Neural cell (in vitro differentiated cells): ENCODE measurements around the gene AJUBA. TPM values are rescaled to one million over a fixed set of nuclear protein-coding genes. Genes with fewer than 3 reads are reported as not detected.
"Not testable (repeated sequence)": the region's sequence is repeated elsewhere in the genome, so short reads cannot be mapped to it uniquely, and the experiment has no call there.

Experiments
- H2AFZ ChIP-seq: fragments of 200-600, 300-800 bp; sonication (generic), shearing (Covaris generic); 2 replicates; pipeline ENCODE4 v1.6.0; 2014; ENCODE audit warnings: low read depth, mild to moderate bottlenecking, antibody characterized with exemption, low read length, moderate library complexity
- H3F3A ChIP-seq: fragments of 200-600 bp; shearing (Covaris generic); 2 replicates; pipeline ENCODE4 v1.6.1; 2016; ENCODE audit warnings: mild to moderate bottlenecking, moderate library complexity, mixed read lengths, antibody characterized with exemption, low read length; ENCODE audit not compliant: insufficient read depth, poor library complexity, severe bottlenecking
- H3K27ac ChIP-seq: fragments of 200-600, 300-800 bp; sonication (generic), shearing (Covaris generic); 2 replicates; pipeline ENCODE4 v1.5.1; 2014; ENCODE audit warnings: mild to moderate bottlenecking, low read length, moderate library complexity
- H3K27me3 ChIP-seq: fragments of 300-800, 200-600 bp; sonication (generic), shearing (Covaris generic); 2 replicates; pipeline ENCODE4 v1.6.0; 2014; ENCODE audit warnings: mild to moderate bottlenecking, low read depth, low read length, moderate library complexity; ENCODE audit not compliant: insufficient read depth
- H3K36me3 ChIP-seq: fragments of 300-800, 200-600 bp; sonication (generic), shearing (Covaris generic); 2 replicates; pipeline ENCODE4 v1.5.1; 2014; ENCODE audit warnings: mild to moderate bottlenecking, antibody characterized with exemption, low read length, moderate library complexity; ENCODE audit not compliant: insufficient read depth
- H3K4me2 ChIP-seq: fragments of 300-800, 200-600 bp; sonication (generic), shearing (Covaris generic); 2 replicates; pipeline ENCODE4 v1.6.0; 2014; ENCODE audit warnings: mild to moderate bottlenecking, low read length
- H3K4me3 ChIP-seq: fragments of 300-800, 200-600 bp; sonication (generic), shearing (Covaris generic); 2 replicates; pipeline ENCODE4 v1.5.1; 2014; ENCODE audit warnings: mild to moderate bottlenecking, low read length, moderate library complexity
- H3K79me2 ChIP-seq: fragments of 200-600 bp; shearing (Covaris generic); replicated peaks from 2 replicates; pipeline ENCODE4 v1.6.0; 2014; ENCODE audit warnings: mild to moderate bottlenecking, low read length, moderate library complexity; ENCODE audit not compliant: insufficient read depth
- H3K9ac ChIP-seq: fragments of 300-800, 200-600 bp; sonication (generic), shearing (Covaris generic); 2 replicates; pipeline ENCODE4 v1.6.1; 2016; ENCODE audit warnings: mild to moderate bottlenecking, low read length, mixed read lengths
- H3K9me2 ChIP-seq: fragments of 200-600 bp; shearing (Covaris generic); 2 replicates; pipeline ENCODE4 v1.6.1; 2016; ENCODE audit warnings: mild to moderate bottlenecking, low read length, mixed read lengths; ENCODE audit not compliant: insufficient read depth
- H3K9me3 ChIP-seq: fragments of 200-600, 300-800 bp; sonication (generic), shearing (Covaris generic); 2 replicates; pipeline ENCODE4 v1.6.1; 2016; ENCODE audit warnings: mild to moderate bottlenecking, mixed run types, low read length, moderate library complexity, mixed read lengths
- H4K20me1 ChIP-seq: fragments of 200-600 bp; shearing (Covaris generic); 2 replicates; pipeline ENCODE4 v1.6.1; 2016; ENCODE audit warnings: mild to moderate bottlenecking, mixed run types; ENCODE audit not compliant: insufficient read depth
- CTCF ChIP-seq: fragments of 450-650 bp; IDR thresholded peaks from 2 replicates; pipeline ENCODE4 v1.5.1; 2014; ENCODE audit warnings: antibody characterized with exemption, mild to moderate bottlenecking, moderate library complexity; ENCODE audit not compliant: poor library complexity, severe bottlenecking
- EP300 ChIP-seq: fragments of 450-650 bp; conservative IDR thresholded peaks from 2 replicates; pipeline ENCODE4 v1.6.1; 2014; ENCODE audit warnings: antibody characterized with exemption, mild to moderate bottlenecking, moderate library complexity; ENCODE audit not compliant: poor library complexity, severe bottlenecking
- EZH2 ChIP-seq: fragments of 200-600, 300-800 bp; shearing (Covaris generic), sonication (generic); IDR thresholded peaks from 2 replicates; pipeline ENCODE4 v1.6.1; 2014; ENCODE audit warnings: antibody characterized with exemption, low read length, borderline replicate concordance, mild to moderate bottlenecking; ENCODE audit not compliant: insufficient read depth, poor library complexity, severe bottlenecking
- MXI1 ChIP-seq: fragments of 450-650 bp; conservative IDR thresholded peaks from 2 replicates; pipeline ENCODE4 v1.6.1; 2014; ENCODE audit warnings: antibody characterized with exemption, mild to moderate bottlenecking; ENCODE audit not compliant: poor library complexity, severe bottlenecking
- POLR2AphosphoS5 ChIP-seq: IDR thresholded peaks from 2 replicates; pipeline ENCODE4 v1.6.1; 2012
- RAD21 ChIP-seq: fragments of 450-650 bp; conservative IDR thresholded peaks from 2 replicates; pipeline ENCODE4 v1.6.1; 2014; ENCODE audit warnings: antibody characterized with exemption, mild to moderate bottlenecking, moderate library complexity
- SMC3 ChIP-seq: fragments of 450-650 bp; conservative IDR thresholded peaks from 2 replicates; pipeline ENCODE4 v1.6.1; 2014; ENCODE audit warnings: antibody characterized with exemption, mild to moderate bottlenecking, moderate library complexity; ENCODE audit not compliant: poor library complexity
- TAF1 ChIP-seq: IDR thresholded peaks from 2 replicates; pipeline ENCODE4 v1.6.1; 2012; ENCODE audit warnings: low read depth
- polyA plus RNA-seq: library from polyadenylated mRNA; depleted of rRNA; stranded (reverse); fragments of >200 nt; gene quantifications from 2 replicates; pipeline ENCODE4 v1.2.3, GENCODE V29; 2014
- TF ChIP-seq, protein P1 (sequence below): IDR thresholded peaks from 2 replicates; pipeline ENCODE4 v1.6.1; 2012; ENCODE audit warnings: borderline replicate concordance

Gene AJUBA
- polyA plus RNA-seq, 1 donor from 2014 or later = 1.9 TPM

GRCh38 chr14:23005451-23006187, 23.3 kb upstream of the AJUBA start:
- Histone ChIP-seq H3K9ac (no peak overlapping the region), H3K9me3 (no peaks in the 10 kb centered on the region), H3K27me3 (no peaks in the 10 kb centered on the region), H3F3A (peaks cover 4% of the 10 kb centered on the region), H2AFZ (no peak overlapping the region), H3K27ac (no peak overlapping the region), H3K4me3 (peak overlapping the region; percentile 87), H3K9me2 (no peaks in the 10 kb centered on the region), H3K4me2 (peak overlapping the region; percentile 93), H3K36me3 (no peaks in the 10 kb centered on the region), H4K20me1 (no peaks in the 10 kb centered on the region), H3K79me2 (peaks cover 6% of the 10 kb centered on the region)
- no peak for TF ChIP-seq MXI1
- TF ChIP-seq, protein P1, sequence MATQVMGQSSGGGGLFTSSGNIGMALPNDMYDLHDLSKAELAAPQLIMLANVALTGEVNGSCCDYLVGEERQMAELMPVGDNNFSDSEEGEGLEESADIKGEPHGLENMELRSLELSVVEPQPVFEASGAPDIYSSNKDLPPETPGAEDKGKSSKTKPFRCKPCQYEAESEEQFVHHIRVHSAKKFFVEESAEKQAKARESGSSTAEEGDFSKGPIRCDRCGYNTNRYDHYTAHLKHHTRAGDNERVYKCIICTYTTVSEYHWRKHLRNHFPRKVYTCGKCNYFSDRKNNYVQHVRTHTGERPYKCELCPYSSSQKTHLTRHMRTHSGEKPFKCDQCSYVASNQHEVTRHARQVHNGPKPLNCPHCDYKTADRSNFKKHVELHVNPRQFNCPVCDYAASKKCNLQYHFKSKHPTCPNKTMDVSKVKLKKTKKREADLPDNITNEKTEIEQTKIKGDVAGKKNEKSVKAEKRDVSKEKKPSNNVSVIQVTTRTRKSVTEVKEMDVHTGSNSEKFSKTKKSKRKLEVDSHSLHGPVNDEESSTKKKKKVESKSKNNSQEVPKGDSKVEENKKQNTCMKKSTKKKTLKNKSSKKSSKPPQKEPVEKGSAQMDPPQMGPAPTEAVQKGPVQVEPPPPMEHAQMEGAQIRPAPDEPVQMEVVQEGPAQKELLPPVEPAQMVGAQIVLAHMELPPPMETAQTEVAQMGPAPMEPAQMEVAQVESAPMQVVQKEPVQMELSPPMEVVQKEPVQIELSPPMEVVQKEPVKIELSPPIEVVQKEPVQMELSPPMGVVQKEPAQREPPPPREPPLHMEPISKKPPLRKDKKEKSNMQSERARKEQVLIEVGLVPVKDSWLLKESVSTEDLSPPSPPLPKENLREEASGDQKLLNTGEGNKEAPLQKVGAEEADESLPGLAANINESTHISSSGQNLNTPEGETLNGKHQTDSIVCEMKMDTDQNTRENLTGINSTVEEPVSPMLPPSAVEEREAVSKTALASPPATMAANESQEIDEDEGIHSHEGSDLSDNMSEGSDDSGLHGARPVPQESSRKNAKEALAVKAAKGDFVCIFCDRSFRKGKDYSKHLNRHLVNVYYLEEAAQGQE = no peak
- no peak for TF ChIP-seq CTCF
- TF ChIP-seq SMC3 = no peak
- no peak for TF ChIP-seq EZH2
- no peak for TF ChIP-seq POLR2AphosphoS5
- TF ChIP-seq EP300 = no peak
- no peak for TF ChIP-seq TAF1
- no peak for TF ChIP-seq RAD21

- H3K9ac ChIP-seq, H3K27ac ChIP-seq, H2AFZ ChIP-seq, H3K4me2 ChIP-seq, H3K9me3 ChIP-seq, H4K20me1 ChIP-seq, H3K36me3 ChIP-seq, H3K27me3 ChIP-seq, H3K9me2 ChIP-seq, H3K79me2 ChIP-seq, H3K4me3 ChIP-seq, H3F3A ChIP-seq: not testable (repeated sequence)
Observed at GRCh38 chr14:23004274-23004673, 21.9 kb upstream of the AJUBA start.
